Right cardiac atrium (tissue), 5 donors: ENCODE results near the gene ANKRD11. TPM values are rescaled to one million over a fixed set of nuclear protein-coding genes. Genes with fewer than 3 reads are reported as not detected.
A peak's percentile ranks its signal among the peaks of the same experiment; 100 is the strongest.

Experiments
- ATAC-seq, 2 donors: fragments of 200-7000 bp; cut with Tn5 transposase; one replicate each; pipeline versions ENCODE4 v1.8.0 to v1.9.1; 2020; ENCODE audit warnings: moderate library complexity in 2 of 2, mild to moderate bottlenecking in 1 of 2
- DNase-seq, 3 donors: peaks; one replicate each; pipeline ENCODE4 v3.0.0-alpha.2; 2020
- H3K27ac ChIP-seq: one replicate; pipeline ENCODE4 v1.5.1; 2013; ENCODE audit warnings: mild to moderate bottlenecking, low read length, control low read depth, moderate library complexity
- H3K27me3 ChIP-seq: one replicate; pipeline ENCODE4 v1.6.1; 2013; ENCODE audit not compliant: control insufficient read depth, insufficient read depth
- H3K4me1 ChIP-seq: one replicate; pipeline ENCODE4 v1.6.1; 2013; ENCODE audit warnings: low read length; ENCODE audit not compliant: control insufficient read depth, insufficient read depth
- H3K4me3 ChIP-seq: one replicate; pipeline ENCODE4 v1.5.1; 2013; ENCODE audit warnings: low read length, control low read depth
- H3K9me3 ChIP-seq: one replicate; pipeline ENCODE4 v1.6.1; 2013; ENCODE audit warnings: low read length; ENCODE audit not compliant: control insufficient read depth
- WGBS: extraction: QIAGEN DNeasy Blood & Tissue Kit; methylation state at CpG from one replicate; pipeline ENCODE4 v1.1.7; 2013; 5-methylcytosine and 5-hydroxymethylcytosine counted together
- intact Hi-C, 4 donors: fragments of 100-400 bp; cut with DNase I; formaldehyde crosslinking; loops; one replicate each; pipeline versions ENCODE4 v1.11.0 to v1.14.0; 2022 to 2023
- polyA plus RNA-seq: library from polyadenylated mRNA; stranded (reverse); fragments of 200-250 nt; gene quantifications from one replicate; pipeline ENCODE4 v1.2.3, GENCODE V29; 2013
- total RNA-seq, 4 donors: library from RNA; stranded (reverse); fragmentation: NEBNext Ultra II Directional; extraction: Animal tissue kit (Norgen Biotek cat#: 25700); gene quantifications; one replicate each; pipeline ENCODE4 v1.2.1, GENCODE V29; 2021
- donor health status: healthy with polysubstance abuse.
- donor health status: DM: no; HTN: yes; CAD: no.
- donor health status: DM: no; HTN: no; CAD: no.
- donor health status: DM: no; HTN: yes; CAD: no; lungs with severe emphysema.
- donor health status: DM: yes; HTN: yes; CAD: no.

The ANKRD11 gene
- total and polyA plus RNA-seq, 5 donors: 75.3 to 98.9 (median 95.3) TPM

DNA sequence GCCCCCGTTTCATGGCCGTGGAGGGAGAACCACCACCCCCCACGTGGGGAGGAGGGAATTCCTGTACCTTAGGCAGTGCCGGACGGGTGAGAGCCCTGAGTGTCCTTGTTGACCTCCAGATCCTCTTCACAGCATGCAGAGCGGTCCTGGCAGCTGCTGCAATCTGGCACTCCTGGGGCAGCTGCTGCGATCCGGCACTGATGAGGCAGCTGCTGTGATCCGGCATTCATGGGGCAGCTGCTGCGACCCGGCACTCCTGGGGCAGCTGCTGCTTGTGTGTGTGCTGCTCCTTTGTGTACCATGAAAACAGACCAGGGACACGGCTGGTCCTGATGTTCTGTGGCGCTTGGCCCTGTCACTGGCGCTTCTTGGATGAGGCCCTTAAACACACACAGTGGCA, 260.1 kb downstream of the ANKRD11 start:
- Histone ChIP-seq H3K27me3 (no peaks in the 10 kb centered on the region), H3K9me3 (peaks cover 1% of the 10 kb centered on the region), H3K4me1 (no peaks in the 10 kb centered on the region), H3K27ac (no peak overlapping the region), H3K4me3 (no peak overlapping the region)
- DNase-seq: no peak
- 86% methylated on average over 14 of the region's 14 CpGs for WGBS
- peak in 1 of 2 donors; percentile 52 for ATAC-seq
- intact Hi-C loops: no loop called here

DNA sequence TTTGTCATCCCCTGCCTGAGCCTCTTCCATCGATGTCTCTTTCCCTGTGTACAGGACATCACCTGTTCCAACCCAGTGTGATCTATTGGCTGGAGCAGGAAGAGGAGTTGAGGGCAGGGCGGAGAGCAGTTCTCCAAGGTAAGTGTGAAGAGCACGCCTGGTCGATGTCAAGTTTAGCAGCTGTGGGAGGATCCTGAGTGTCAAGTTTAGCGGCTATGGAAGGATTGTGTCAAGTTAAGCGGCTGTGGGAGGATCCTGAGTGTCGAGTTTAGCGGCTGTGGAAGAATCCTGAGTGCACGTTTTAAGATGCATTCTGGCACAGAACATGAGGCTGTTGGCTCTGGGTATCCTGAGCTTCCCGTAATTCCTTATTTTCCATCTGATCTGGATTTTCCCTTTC, 265.7 kb downstream of the ANKRD11 start:
- peaks cover 1% of the 10 kb centered on the region for H3K9me3 ChIP-seq
- intact Hi-C loops: no loop called here
- H3K27me3 ChIP-seq: no peaks in the 10 kb centered on the region
- no peaks in the 10 kb centered on the region for H3K4me1 ChIP-seq
- no peak overlapping the region for H3K27ac ChIP-seq
- DNase-seq (no peak), ATAC-seq (no peak)
- WGBS: 96% methylated on average over 10 of the region's 10 CpGs
- H3K4me3 ChIP-seq: no peak overlapping the region

DNA sequence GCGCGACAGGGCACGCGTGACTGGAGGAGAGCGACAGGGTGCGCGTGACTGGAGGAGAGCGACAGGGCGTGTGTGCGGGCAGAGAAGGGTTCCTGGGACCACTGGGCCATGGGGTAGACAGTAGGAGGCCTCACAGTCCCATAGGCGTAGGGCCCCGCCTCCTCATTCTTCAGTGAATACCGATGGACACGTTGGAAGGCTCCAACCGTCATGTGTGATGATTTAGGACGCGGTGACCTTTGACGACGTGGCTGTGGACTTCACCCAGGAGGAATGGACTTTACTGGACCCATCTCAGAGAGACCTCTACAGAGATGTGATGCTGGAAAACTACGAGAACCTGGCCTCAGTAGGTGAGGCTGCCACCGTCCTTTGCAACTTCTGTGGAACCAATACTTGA, 267.4 kb downstream of the ANKRD11 start:
- H3K4me1 ChIP-seq: no peaks in the 10 kb centered on the region
- no peaks in the 10 kb centered on the region for H3K9me3 ChIP-seq
- H3K4me3 ChIP-seq: no peak overlapping the region
- intact Hi-C loops: no loop called here
- ATAC-seq (no peak), DNase-seq (no peak)
- no peaks in the 10 kb centered on the region for H3K27me3 ChIP-seq
- no peak overlapping the region for H3K27ac ChIP-seq
- WGBS: 94% methylated on average over 21 of the region's 21 CpGs

DNA sequence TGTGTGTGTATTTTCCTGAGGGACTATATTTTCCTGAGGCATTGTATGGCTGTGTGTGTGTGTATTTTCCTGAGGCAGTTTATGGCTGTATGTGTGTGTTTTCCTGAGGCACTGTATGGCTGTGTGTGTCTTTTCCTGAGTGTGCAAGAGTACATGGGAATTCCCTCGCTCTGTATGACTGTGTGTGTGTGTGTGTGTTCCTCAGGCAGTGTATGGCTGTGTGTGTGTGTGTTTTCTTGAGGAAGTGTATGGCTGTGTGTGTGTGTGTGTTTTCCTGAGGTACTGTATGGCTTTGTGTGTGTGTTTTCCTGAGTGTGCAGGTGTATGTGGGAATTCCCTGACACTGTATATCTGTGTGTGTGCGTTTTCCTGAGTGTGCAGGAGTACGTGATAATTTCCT, 268.8 kb downstream of the ANKRD11 start:
- WGBS: 69% methylated on average over 3 of the region's 3 CpGs

DNA sequence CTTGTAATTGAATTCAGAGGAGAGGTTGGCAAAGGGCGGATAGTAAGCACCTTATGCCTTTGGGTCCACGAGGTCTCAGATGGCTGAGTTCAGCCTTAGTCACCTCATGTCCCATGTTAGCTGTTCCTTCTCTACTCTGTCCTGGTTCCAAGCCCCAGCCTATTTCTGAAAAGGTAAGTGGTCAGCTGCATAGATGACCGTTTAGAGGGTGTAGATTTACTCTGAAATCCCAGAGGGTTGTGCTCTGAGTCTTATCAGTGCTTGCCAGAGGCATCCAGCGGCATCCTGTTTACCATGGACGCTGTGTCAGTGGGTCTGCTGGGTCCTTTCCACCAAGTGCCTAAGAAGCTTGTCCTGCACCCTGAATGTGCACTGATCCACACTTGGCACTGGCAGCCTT, 271.0 kb downstream of the ANKRD11 start:
- H3K27me3 ChIP-seq: no peaks in the 10 kb centered on the region
- H3K27ac ChIP-seq: no peak overlapping the region
- 62% methylated on average over 5 of the region's 5 CpGs for WGBS
- ATAC-seq: no peak
- no peak overlapping the region for H3K4me3 ChIP-seq
- DNase-seq: peak in 1 of 3 donors; percentile 2
- intact Hi-C loops: loop anchor here in 3 of 4 donors (10.0 kb wide), 2 partner anchors 275 to 475 kb away; no protein-coding TSS in a partner anchor
- no peaks in the 10 kb centered on the region for H3K4me1 ChIP-seq
- H3K9me3 ChIP-seq: no peaks in the 10 kb centered on the region

More for the DNA sequence above, 268.8 kb downstream of the ANKRD11 start:
- H3K4me1 ChIP-seq: no peaks in the 10 kb centered on the region
- no peaks in the 10 kb centered on the region for H3K27me3 ChIP-seq
- H3K27ac ChIP-seq: no peak overlapping the region
- no peak overlapping the region for H3K4me3 ChIP-seq
- H3K9me3 ChIP-seq: no peaks in the 10 kb centered on the region
- intact Hi-C loops: no loop called here
- ATAC-seq: no peak
- no peak for DNase-seq

Other genes with a start within 250 kb of the ANKRD11 start
- gene SPG7, start 17.8 kb upstream of the ANKRD11 start, total RNA-seq: 100 to 1,000 TPM in 1 of 4 donors, 10 to 100 TPM in 3; 81.9 to 101 (median 88.6) TPM
- gene SPG7, start 17.8 kb upstream of the ANKRD11 start, polyA plus RNA-seq: 96.7 TPM
- gene RPL13, start 70.1 kb upstream of the ANKRD11 start, total RNA-seq: 1,000 to 10,000 TPM; 1,148 to 1,505 (median 1,262) TPM
- gene RPL13, start 70.1 kb upstream of the ANKRD11 start, polyA plus RNA-seq: 3,185 TPM
- gene CPNE7, start 85.2 kb upstream of the ANKRD11 start, total RNA-seq: not detected
- gene CPNE7, start 85.2 kb upstream of the ANKRD11 start, polyA plus RNA-seq: not detected
- under 1 TPM in 2 of 4 donors, not detected in 2; 0.31 to 0.53 TPM for gene DPEP1, start 123.1 kb upstream of the ANKRD11 start, total RNA-seq
- gene DPEP1, start 123.1 kb upstream of the ANKRD11 start, polyA plus RNA-seq: 0.18 TPM
- 10 to 100 TPM; 36.2 to 48.8 (median 38.7) TPM for gene CHMP1A, start 167.1 kb upstream of the ANKRD11 start, total RNA-seq
- 35.1 TPM for gene CHMP1A, start 167.1 kb upstream of the ANKRD11 start, polyA plus RNA-seq
- gene SPATA33, start 167.3 kb upstream of the ANKRD11 start, total RNA-seq: 1 to 10 TPM; 1.4 to 5.3 (median 3.3) TPM
- gene SPATA33, start 167.3 kb upstream of the ANKRD11 start, polyA plus RNA-seq: 2.4 TPM
- gene CDK10, start 196.1 kb upstream of the ANKRD11 start, total RNA-seq: 10 to 100 TPM; 21.4 to 29.7 (median 26.9) TPM
- gene CDK10, start 196.1 kb upstream of the ANKRD11 start, polyA plus RNA-seq: 25.7 TPM
- 1 to 10 TPM; 2.3 to 5.2 (median 3.6) TPM for gene SPATA2L, start 211.1 kb upstream of the ANKRD11 start, total RNA-seq
- gene SPATA2L, start 211.1 kb upstream of the ANKRD11 start, polyA plus RNA-seq: 3.1 TPM
- gene VPS9D1, start 230.3 kb upstream of the ANKRD11 start, total RNA-seq: 10 to 100 TPM; 10.6 to 16.3 (median 14.8) TPM
- gene VPS9D1, start 230.3 kb upstream of the ANKRD11 start, polyA plus RNA-seq: 18.4 TPM
- gene ZNF276, start 231.0 kb upstream of the ANKRD11 start, total RNA-seq: 10 to 100 TPM; 12.4 to 16.2 (median 14.9) TPM
- gene ZNF276, start 231.0 kb upstream of the ANKRD11 start, polyA plus RNA-seq: 12.1 TPM